A673 (cell line): ENCODE measurements around the gene GPR82. TPM values are rescaled to one million over a fixed set of nuclear protein-coding genes. Genes with fewer than 3 reads are reported as not detected.

Experiments used
- BruUV-seq: library from RNA; stranded (reverse); fragments of 400-500 nt; replicated peaks from 2 replicates; lab custom pipeline; 2021; lab: Mats Ljungman, UMichigan
- CTCF ChIA-PET: fragments of 300-600 bp; sonication (Branson Sonifier 250); formaldehyde crosslinking; loops from one replicate; lab custom pipeline; 2022; ENCODE audit warnings: antibody characterized with exemption; lab: Charles Lee
- POLR2A ChIA-PET: fragments of 300-600 bp; sonication (Branson Sonifier 250); formaldehyde crosslinking; loops from one replicate; lab custom pipeline; 2022; ENCODE audit warnings: antibody characterized with exemption; ENCODE audit not compliant: low non-redundant PET; lab: Charles Lee
- DNase-seq: peaks from one replicate; pipeline ENCODE4 v3.0.0-alpha.2; 2015; ENCODE audit warnings: low spot score
- H3K27ac ChIP-seq: fragments of 200-600 bp; sonication (generic); 2 replicates; pipeline ENCODE4 v1.5.1; 2016; ENCODE audit warnings: mixed run types, low read depth, mild to moderate bottlenecking, mixed read lengths, antibody characterized with exemption, low read length; ENCODE audit not compliant: poor library complexity, severe bottlenecking
- H3K27me3 ChIP-seq: fragments of 200-600 bp; sonication (generic); replicated peaks from 2 replicates; pipeline ENCODE4 v1.6.1; 2017; ENCODE audit warnings: mixed run types, low read depth, mild to moderate bottlenecking, mixed read lengths, antibody characterized with exemption, low read length; ENCODE audit not compliant: insufficient read depth, poor library complexity
- H3K36me3 ChIP-seq: fragments of 200-600 bp; sonication (generic); 2 replicates; pipeline ENCODE4 v1.6.1; 2016; ENCODE audit warnings: mixed run types, mild to moderate bottlenecking, mixed read lengths, antibody characterized with exemption, low read length; ENCODE audit not compliant: insufficient read depth, poor library complexity, severe bottlenecking
- H3K4me1 ChIP-seq: fragments of 200-600 bp; sonication (generic); 2 replicates; pipeline ENCODE4 v1.6.1; 2017; ENCODE audit warnings: mixed run types, mild to moderate bottlenecking, mixed read lengths, antibody characterized with exemption, low read length; ENCODE audit not compliant: insufficient read depth, poor library complexity, severe bottlenecking
- H3K4me3 ChIP-seq: fragments of 200-600 bp; sonication (generic); 2 replicates; pipeline ENCODE4 v1.5.1; 2016; ENCODE audit warnings: low read depth, mixed run types, mild to moderate bottlenecking, mixed read lengths, low read length; ENCODE audit not compliant: poor library complexity, severe bottlenecking
- H3K9me3 ChIP-seq: fragments of 200-600 bp; sonication (generic); 2 replicates; pipeline ENCODE4 v1.6.1; 2016; ENCODE audit warnings: mixed run types, low read depth, mild to moderate bottlenecking, mixed read lengths, antibody characterized with exemption, low read length; ENCODE audit not compliant: poor library complexity, severe bottlenecking
- EZH2 ChIP-seq: fragments of 200-600 bp; sonication (generic); IDR thresholded peaks from 2 replicates; pipeline ENCODE4 v1.6.1; 2017; ENCODE audit warnings: borderline replicate concordance, low read depth, mild to moderate bottlenecking, mixed read lengths, antibody characterized with exemption, low read length; ENCODE audit not compliant: poor library complexity, severe bottlenecking
- intact Hi-C: fragments of 100-400 bp; cut with micrococcal nuclease; formaldehyde crosslinking; loops from one replicate; pipeline ENCODE4 v1.10.0; 2022; ENCODE audit not compliant: unreplicated experiment
- total RNA-seq: library from RNA; stranded (reverse); gene quantifications from 2 replicates; pipeline ENCODE4 v1.2.3, GENCODE V29; 2021
- TF ChIP-seq, protein P1 (sequence below): fragments of 300-800, 200-600 bp; sonication (generic); conservative IDR thresholded peaks from 2 replicates; pipeline ENCODE4 v1.5.1; 2017; ENCODE audit warnings: low read depth, mild to moderate bottlenecking, antibody characterized with exemption, low read length, moderate library complexity, mixed read lengths

GPR82 gene
- total RNA-seq, 1 experiment from 2014 or later, result not detected

DNA sequence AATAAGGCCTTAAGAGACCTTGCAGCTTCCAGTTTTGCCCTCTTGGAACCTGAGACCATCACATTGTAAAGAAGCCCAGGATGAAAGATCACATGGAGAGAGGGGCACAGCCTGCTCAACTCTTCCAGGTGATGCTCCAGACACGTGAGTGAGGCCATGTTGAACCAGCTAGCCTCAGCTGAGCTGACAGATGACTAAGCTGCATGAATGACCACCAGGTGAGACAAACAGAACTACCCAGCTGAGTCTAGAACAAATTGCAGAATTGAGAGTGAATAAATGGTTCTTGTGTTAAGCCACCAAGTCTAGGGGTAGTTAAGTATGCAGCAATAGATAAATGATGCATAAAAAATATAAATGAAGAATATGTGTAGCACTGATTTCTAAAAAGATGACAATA is 16.8 kb upstream of the GPR82 start:
- ChIA-PET POLR2A (no interaction called here), CTCF (no interaction called here)
- no peak for DNase-seq
- no peaks in the 10 kb centered on the region for H3K27me3 ChIP-seq
- no peaks in the 10 kb centered on the region for H3K4me1 ChIP-seq
- H3K4me3 ChIP-seq, result no peak overlapping the region
- TF ChIP-seq EZH2, result no peak
- TF ChIP-seq, protein P1, sequence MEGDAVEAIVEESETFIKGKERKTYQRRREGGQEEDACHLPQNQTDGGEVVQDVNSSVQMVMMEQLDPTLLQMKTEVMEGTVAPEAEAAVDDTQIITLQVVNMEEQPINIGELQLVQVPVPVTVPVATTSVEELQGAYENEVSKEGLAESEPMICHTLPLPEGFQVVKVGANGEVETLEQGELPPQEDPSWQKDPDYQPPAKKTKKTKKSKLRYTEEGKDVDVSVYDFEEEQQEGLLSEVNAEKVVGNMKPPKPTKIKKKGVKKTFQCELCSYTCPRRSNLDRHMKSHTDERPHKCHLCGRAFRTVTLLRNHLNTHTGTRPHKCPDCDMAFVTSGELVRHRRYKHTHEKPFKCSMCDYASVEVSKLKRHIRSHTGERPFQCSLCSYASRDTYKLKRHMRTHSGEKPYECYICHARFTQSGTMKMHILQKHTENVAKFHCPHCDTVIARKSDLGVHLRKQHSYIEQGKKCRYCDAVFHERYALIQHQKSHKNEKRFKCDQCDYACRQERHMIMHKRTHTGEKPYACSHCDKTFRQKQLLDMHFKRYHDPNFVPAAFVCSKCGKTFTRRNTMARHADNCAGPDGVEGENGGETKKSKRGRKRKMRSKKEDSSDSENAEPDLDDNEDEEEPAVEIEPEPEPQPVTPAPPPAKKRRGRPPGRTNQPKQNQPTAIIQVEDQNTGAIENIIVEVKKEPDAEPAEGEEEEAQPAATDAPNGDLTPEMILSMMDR, result no peak
- intact Hi-C loops, result no loop called here
- no peak overlapping the region for H3K27ac ChIP-seq
- BruUV-seq, result no TSS peak
- no peaks in the 10 kb centered on the region for H3K36me3 ChIP-seq
- no peaks in the 10 kb centered on the region for H3K9me3 ChIP-seq

DNA sequence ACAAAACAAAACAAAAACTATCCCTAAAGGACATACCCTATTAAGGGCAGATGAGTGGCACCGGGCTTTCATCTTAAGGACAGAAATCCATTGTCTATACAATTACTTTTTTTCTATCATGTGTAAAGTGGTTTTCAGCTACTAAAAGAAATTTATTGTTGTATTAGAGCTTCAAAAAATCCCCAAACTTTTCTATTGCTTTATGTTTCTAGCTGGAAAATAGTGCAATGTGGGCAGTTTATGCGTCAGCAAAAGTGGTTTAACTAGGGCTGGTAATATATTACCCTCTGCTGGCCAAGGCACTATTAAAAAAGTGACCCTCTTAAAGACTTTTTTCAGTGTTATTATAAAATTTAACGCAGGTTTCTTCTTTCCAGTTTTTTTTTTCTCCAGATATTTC is 15.5 kb upstream of the GPR82 start:
- no peak for TF ChIP-seq EZH2
- TF ChIP-seq, protein P1, result no peak
- intact Hi-C loops, result no loop called here
- Histone ChIP-seq H3K36me3 (no peaks in the 10 kb centered on the region), H3K9me3 (no peaks in the 10 kb centered on the region), H3K4me1 (no peaks in the 10 kb centered on the region), H3K4me3 (no peak overlapping the region), H3K27ac (no peak overlapping the region), H3K27me3 (no peaks in the 10 kb centered on the region)
- no TSS peak for BruUV-seq
- DNase-seq, result no peak
- POLR2A ChIA-PET, result no interaction called here
- CTCF ChIA-PET, result no interaction called here

DNA sequence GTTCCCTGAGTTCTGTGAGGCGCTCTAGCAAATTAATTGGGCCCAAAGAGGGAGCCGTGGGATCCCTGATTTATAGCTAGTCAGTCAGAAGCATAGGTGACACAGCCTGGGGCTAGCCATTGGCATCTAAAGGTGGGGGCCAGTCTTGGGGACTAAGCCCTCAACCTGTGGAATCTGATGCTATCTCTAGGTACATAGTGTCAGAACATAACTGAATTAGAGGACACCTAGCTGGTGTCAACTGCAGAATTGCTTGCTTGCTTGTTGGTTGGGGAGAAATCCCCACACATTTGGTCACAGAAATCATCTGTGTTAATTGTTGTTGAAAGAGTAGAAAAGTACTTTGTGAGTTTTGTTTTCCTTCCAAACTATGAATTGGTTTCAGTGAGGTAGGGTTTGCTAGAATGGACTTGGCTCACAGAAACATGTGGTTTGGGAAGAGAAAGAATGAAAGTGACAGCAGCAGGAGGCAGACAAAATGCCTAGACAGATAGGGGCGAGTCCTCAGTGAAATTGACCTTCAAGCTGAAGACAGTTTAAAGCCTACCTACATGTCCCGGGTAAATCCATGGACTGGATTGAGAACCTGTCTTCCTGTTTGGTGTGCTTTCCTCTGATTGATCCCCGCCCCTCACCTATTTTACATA is 12.8 kb upstream of the GPR82 start:
- no peak for DNase-seq
- no peak overlapping the region for H3K4me3 ChIP-seq
- ChIA-PET CTCF (no interaction called here), POLR2A (no interaction called here)
- H3K27ac ChIP-seq, result no peak overlapping the region
- no peaks in the 10 kb centered on the region for H3K27me3 ChIP-seq
- BruUV-seq, result no TSS peak
- intact Hi-C loops, result no loop called here
- H3K36me3 ChIP-seq, result no peaks in the 10 kb centered on the region
- no peak for TF ChIP-seq EZH2
- TF ChIP-seq, protein P1, result no peak
- no peaks in the 10 kb centered on the region for H3K9me3 ChIP-seq
- H3K4me1 ChIP-seq, result no peaks in the 10 kb centered on the region
